ENCODE measurements around the gene SLC10A7. TPM values are rescaled to one million over a fixed set of nuclear protein-coding genes. Genes with fewer than 3 reads are reported as not detected.

Gene SLC10A7
- 3.5 and 8.5 TPM in 2 replicates for total RNA-seq (ENCODE audit: low replicate concordance)

GRCh38 chr4:146521541-146522097 lies at the start of gene SLC10A7:
TSS of gene SLC10A7 (minus strand) at chr4:146521940. CDS start at chr4:146521717, 223 bp downstream.

GRCh38 chr4:146214238-146214637 lies 307.5 kb downstream of the SLC10A7 start, which contains the start of gene REELD1:
TSS of gene REELD1 (plus strand) at chr4:146214538. CDS start at chr4:146216953, 2,415 bp downstream.

Other genes with a start within 250 kb of the SLC10A7 start
- gene POU4F2, start 117.0 kb upstream of the SLC10A7 start, total RNA-seq (ENCODE audit: low replicate concordance) = not detected in 2 replicates